HCT116 (cell line): ENCODE results near the gene NAGPA. TPM values are rescaled to one million over a fixed set of nuclear protein-coding genes. Genes with fewer than 3 reads are reported as not detected.

Experiments used
- ATAC-seq: fragments of 200-7000 bp; cut with Tn5 transposase; 2 replicates; pipeline ENCODE4 v1.9.1; 2020; ENCODE audit warnings: mild to moderate bottlenecking, moderate library complexity
- BruUV-seq: library from RNA; stranded (reverse); fragments of 400-500 nt; replicated peaks from 2 replicates; lab custom pipeline; 2021; lab: Mats Ljungman, UMichigan
- CTCF ChIA-PET: fragments of 300-600 bp; sonication (Branson Sonifier 250); formaldehyde crosslinking; loops from one replicate; lab custom pipeline; 2021; ENCODE audit warnings: antibody characterized with exemption; lab: Charles Lee
- POLR2A ChIA-PET: fragments of 300-600, 350-600 bp; sonication (Branson Sonifier 250); formaldehyde crosslinking; loops from one replicate; lab custom pipeline; 2021; ENCODE audit warnings: antibody characterized with exemption; lab: Charles Lee
- RAD21 ChIA-PET, 2 experiments: fragments of 300-600 bp; sonication (Branson Sonifier 250); formaldehyde crosslinking; loops; one replicate each; lab custom pipeline; 2023; ENCODE audit warnings: low total read pairs in 2 of 2; ENCODE audit not compliant: uncharacterized antibody in 2 of 2, unreplicated experiment in 2 of 2, low non-redundant PET in 1 of 2; lab: Charles Lee
- DNase-seq: peaks from one replicate; pipeline ENCODE4 v3.0.0-alpha.2; 2010; ENCODE audit warnings: low read depth, low spot score
- H2AFZ ChIP-seq: fragments of 200-600 bp; shearing (Covaris generic), sonication (generic); 2 replicates; pipeline ENCODE4 v1.6.1; 2017; ENCODE audit warnings: low read depth, mixed run types, mixed read lengths, antibody characterized with exemption, low read length; ENCODE audit not compliant: poor library complexity, severe bottlenecking
- H3K27ac ChIP-seq: 2 replicates; pipeline ENCODE4 v1.5.1; 2012; ENCODE audit warnings: low read depth, low read length
- H3K27me3 ChIP-seq: fragments of 200-600 bp; sonication (generic); 2 replicates; pipeline ENCODE4 v1.6.1; 2016; ENCODE audit warnings: mixed run types, low read length, mixed read lengths; ENCODE audit not compliant: insufficient read depth
- H3K36me3 ChIP-seq, 2 experiments: fragments of 200-500 bp in 1 of 2; fragments of 200-600 bp in 1 of 2; sonication (Bioruptor generic) in 1 of 2; sonication (generic) in 1 of 2; 2 replicates each; pipeline versions ENCODE4 v1.5.1 to v1.6.1; 2014 to 2016; ENCODE audit warnings: low read length in 2 of 2, inconsistent platforms in 1 of 2, mixed read lengths in 1 of 2, mixed run types in 1 of 2; ENCODE audit not compliant: insufficient read depth in 2 of 2, control insufficient read depth in 1 of 2
- H3K4me1 ChIP-seq, 2 experiments: fragments of 200-600 bp in 1 of 2; sonication (generic) in 1 of 2; 2 replicates each; pipeline versions ENCODE4 v1.5.1 to v1.6.1; 2012 to 2017; ENCODE audit warnings: low read length in 2 of 2, inconsistent platforms in 1 of 2, mild to moderate bottlenecking in 1 of 2, mixed read lengths in 1 of 2, mixed run types in 1 of 2, moderate library complexity in 1 of 2; ENCODE audit not compliant: insufficient read depth in 2 of 2, control insufficient read depth in 1 of 2
- H3K4me2 ChIP-seq: fragments of 200-600 bp; sonication (generic); 2 replicates; pipeline ENCODE4 v1.6.1; 2017; ENCODE audit warnings: mixed run types, low read length, mixed read lengths
- H3K4me3 ChIP-seq, 2 experiments: fragments of 200-600 bp in 1 of 2; sonication (generic) in 1 of 2; replicated peaks in 1 of 2; 2 replicates each; pipeline ENCODE4 v1.5.1; 2011 to 2016; ENCODE audit warnings: low read length in 2 of 2, control low read depth in 1 of 2, low read depth in 1 of 2, mild to moderate bottlenecking in 1 of 2, mixed read lengths in 1 of 2, mixed run types in 1 of 2
- H3K79me2 ChIP-seq: fragments of 200-600 bp; sonication (generic); 2 replicates; pipeline ENCODE4 v1.6.1; 2017; ENCODE audit warnings: mild to moderate bottlenecking, mixed run types, low read length, moderate library complexity, mixed read lengths; ENCODE audit not compliant: insufficient read depth
- H3K9ac ChIP-seq: fragments of 200-600 bp; sonication (generic); 2 replicates; pipeline ENCODE4 v1.6.1; 2016; ENCODE audit warnings: low read length, mixed read lengths
- H3K9me2 ChIP-seq: fragments of 200-600 bp; sonication (generic), shearing (Covaris generic); 2 replicates; pipeline ENCODE4 v1.6.1; 2017; ENCODE audit warnings: mixed run types, mild to moderate bottlenecking, moderate library complexity; ENCODE audit not compliant: insufficient read depth
- H3K9me3 ChIP-seq, 2 experiments: fragments of 200-500 bp in 1 of 2; fragments of 200-600 bp in 1 of 2; sonication (Bioruptor generic) in 1 of 2; sonication (generic) in 1 of 2; 2 replicates each; pipeline ENCODE4 v1.6.1; 2014 to 2017; ENCODE audit warnings: low read length in 2 of 2, mixed read lengths in 2 of 2, inconsistent platforms in 1 of 2, low read depth in 1 of 2, mild to moderate bottlenecking in 1 of 2, mixed run types in 1 of 2, moderate library complexity in 1 of 2; ENCODE audit not compliant: control insufficient read depth in 1 of 2, insufficient read depth in 1 of 2
- H4K20me1 ChIP-seq: fragments of 200-600 bp; sonication (generic), shearing (Covaris generic); 2 replicates; pipeline ENCODE4 v1.6.1; 2017; ENCODE audit warnings: mixed run types, mild to moderate bottlenecking, moderate library complexity; ENCODE audit not compliant: insufficient read depth
- FOSL1 ChIP-seq: IDR thresholded peaks from 2 replicates; pipeline ENCODE4 v1.6.1; 2012; ENCODE audit warnings: low read depth
- JUND ChIP-seq: IDR thresholded peaks from 2 replicates; pipeline ENCODE4 v1.6.1; 2012
- POLR2A ChIP-seq: IDR thresholded peaks from 2 replicates; pipeline ENCODE4 v1.7.0; 2011; ENCODE audit warnings: borderline replicate concordance; ENCODE audit not compliant: insufficient read depth, insufficient read length; ENCODE audit errors: extremely low read depth
- SIN3A ChIP-seq: IDR thresholded peaks from 2 replicates; pipeline ENCODE4 v1.6.1; 2012; ENCODE audit warnings: low read depth
- TCF7L2 ChIP-seq: IDR thresholded peaks from 2 replicates; pipeline ENCODE4 v1.7.0; 2011; ENCODE audit warnings: borderline replicate concordance, inconsistent platforms; ENCODE audit not compliant: insufficient read depth, insufficient read length; ENCODE audit errors: extremely low read depth
- ZFX ChIP-seq: fragments of 450-650 bp; IDR thresholded peaks from 2 replicates; pipeline ENCODE4 v1.6.1; 2017
- intact Hi-C: fragments of 100-400 bp; cut with micrococcal nuclease; formaldehyde crosslinking; loops from 2 replicates; pipeline ENCODE4 v1.10.0; 2022
- total RNA-seq: library from RNA; stranded (reverse); gene quantifications from one replicate; pipeline ENCODE4 v1.2.1, GENCODE V29; 2021; ENCODE audit not compliant: unreplicated experiment
- TF ChIP-seq, protein P1 (sequence below), 3 experiments: fragments of 200-600 bp in 1 of 3; sonication (generic) in 1 of 3; IDR thresholded peaks in 2 of 3; conservative IDR thresholded peaks in 1 of 3; 2 replicates each; pipeline ENCODE4 v1.5.1; 2012 to 2017; ENCODE audit warnings: low read depth in 2 of 3, low read length in 2 of 3, antibody characterized with exemption in 1 of 3, borderline replicate concordance in 1 of 3, control low read depth in 1 of 3, mild to moderate bottlenecking in 1 of 3, mixed read lengths in 1 of 3, mixed run types in 1 of 3, moderate library complexity in 1 of 3; ENCODE audit not compliant: insufficient read depth in 1 of 3

Gene NAGPA
- total RNA-seq, 1 experiment from 2014 or later = 17.5 TPM

DNA sequence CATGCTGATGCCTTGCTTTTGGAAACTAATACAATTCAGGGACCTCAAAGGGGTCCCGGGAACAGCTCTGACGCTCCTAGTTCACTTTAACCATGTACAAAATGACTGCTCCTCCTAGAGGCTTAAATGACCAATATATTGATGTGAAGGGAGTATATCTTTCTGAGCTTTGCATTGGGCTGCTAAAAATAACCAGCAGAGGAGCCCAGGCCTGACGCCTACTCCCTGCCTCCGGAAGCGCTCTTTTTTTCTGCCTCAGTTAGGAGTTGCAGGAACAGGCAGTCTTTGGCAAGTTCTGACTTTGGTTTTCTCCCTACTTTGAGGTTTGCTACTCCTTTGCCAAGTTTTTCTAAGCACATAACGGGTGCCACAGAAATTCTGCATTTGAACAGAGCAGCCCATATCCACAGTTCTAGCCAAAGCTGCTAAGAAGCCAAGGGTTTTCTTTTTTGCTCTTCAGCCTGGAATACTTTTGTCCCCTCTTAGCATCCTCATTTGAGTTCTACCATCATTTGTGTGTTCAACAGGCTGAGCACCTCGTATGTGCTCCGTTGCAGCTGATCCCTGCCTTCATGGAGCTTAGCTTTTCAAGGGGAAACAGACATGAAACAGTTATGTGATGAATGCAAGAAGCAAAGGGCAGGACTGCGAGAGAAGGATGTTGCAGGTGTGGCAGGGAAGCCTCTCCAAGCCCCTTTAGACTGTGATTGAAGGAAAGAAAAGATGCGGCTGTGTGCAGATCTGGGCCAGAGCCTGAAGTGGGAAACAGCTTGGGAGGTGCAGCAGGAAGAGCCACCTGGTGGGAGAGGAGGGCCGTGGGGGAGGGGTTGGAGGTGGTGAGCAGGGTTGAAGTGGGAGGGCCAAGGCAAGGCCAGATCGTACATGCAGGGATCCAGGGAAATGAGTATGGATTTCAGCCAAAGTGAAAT is 2.8 kb upstream of the NAGPA start:
- Histone ChIP-seq H3K4me1 (peaks cover 15 to 38% of the 10 kb centered on the region in 2 experiments), H3K27ac (no peak overlapping the region), H3K4me2 (no peak overlapping the region), H4K20me1 (no peaks in the 10 kb centered on the region), H3K36me3 (no peaks in the 10 kb centered on the region), H3K4me3 (no peak overlapping the region), H3K9ac (no peak overlapping the region), H3K9me3 (no peaks in the 10 kb centered on the region), H3K79me2 (0 out of 2 replicates have a peak, but pooled peaks cover 6% of the 10 kb centered on the region), H3K9me2 (no peaks in the 10 kb centered on the region), H2AFZ (no peak overlapping the region)
- ChIA-PET CTCF (no interaction called here), RAD21 (no interaction called here), POLR2A (no interaction called here)
- no peak for ATAC-seq
- DNase-seq = no peak
- intact Hi-C loops = no loop called here
- BruUV-seq = no TSS peak
- TF ChIP-seq JUND = no peak
- TF ChIP-seq SIN3A = no peak
- no peak for TF ChIP-seq ZFX
- TF ChIP-seq, protein P1, sequence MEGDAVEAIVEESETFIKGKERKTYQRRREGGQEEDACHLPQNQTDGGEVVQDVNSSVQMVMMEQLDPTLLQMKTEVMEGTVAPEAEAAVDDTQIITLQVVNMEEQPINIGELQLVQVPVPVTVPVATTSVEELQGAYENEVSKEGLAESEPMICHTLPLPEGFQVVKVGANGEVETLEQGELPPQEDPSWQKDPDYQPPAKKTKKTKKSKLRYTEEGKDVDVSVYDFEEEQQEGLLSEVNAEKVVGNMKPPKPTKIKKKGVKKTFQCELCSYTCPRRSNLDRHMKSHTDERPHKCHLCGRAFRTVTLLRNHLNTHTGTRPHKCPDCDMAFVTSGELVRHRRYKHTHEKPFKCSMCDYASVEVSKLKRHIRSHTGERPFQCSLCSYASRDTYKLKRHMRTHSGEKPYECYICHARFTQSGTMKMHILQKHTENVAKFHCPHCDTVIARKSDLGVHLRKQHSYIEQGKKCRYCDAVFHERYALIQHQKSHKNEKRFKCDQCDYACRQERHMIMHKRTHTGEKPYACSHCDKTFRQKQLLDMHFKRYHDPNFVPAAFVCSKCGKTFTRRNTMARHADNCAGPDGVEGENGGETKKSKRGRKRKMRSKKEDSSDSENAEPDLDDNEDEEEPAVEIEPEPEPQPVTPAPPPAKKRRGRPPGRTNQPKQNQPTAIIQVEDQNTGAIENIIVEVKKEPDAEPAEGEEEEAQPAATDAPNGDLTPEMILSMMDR (IDR thresholded peaks at IDR 0.05 in 2 of 3, conservative IDR thresholded peaks at IDR 0.05 in 1 of 3; ENCODE audit: borderline replicate concordance in 1 of 3, insufficient read depth in 1 of 3, low read depth in 2 of 3, low read length in 2 of 3) = no peak
- no peak for TF ChIP-seq POLR2A
- no peak for TF ChIP-seq TCF7L2
- TF ChIP-seq FOSL1 = no peak
- TF ChIP-seq, all 23 proteins: peak for 0
- H3K27me3 ChIP-seq = no peaks in the 10 kb centered on the region
